Common myeloid progenitor, CD34-positive (primary cell): ENCODE measurements around the gene FSTL3.

Source experiments
- CTCF ChIA-PET: fragments of 350-600 bp; sonication (Branson Sonifier 250); formaldehyde crosslinking; loops from one replicate; lab custom pipeline; 2021; ENCODE audit warnings: antibody characterized with exemption; lab: Charles Lee
- POLR2A ChIA-PET: fragments of 350-600 bp; sonication (Branson Sonifier 250); formaldehyde crosslinking; loops from one replicate; lab custom pipeline; 2021; ENCODE audit warnings: antibody characterized with exemption; lab: Charles Lee
- DNase-seq, 3 donors: peaks; one replicate each; pipeline versions ENCODE4 v3.0.0 to v3.0.0-alpha.2; 2013
- H3K27ac ChIP-seq, 2 experiments: 1 replicate in 1 of 2; 2 replicates in 1 of 2; pipeline ENCODE4 v1.7.0; 2013; ENCODE audit warnings: inconsistent platforms in 2 of 2, low read length in 2 of 2, mild to moderate bottlenecking in 2 of 2, low read depth in 1 of 2, moderate library complexity in 1 of 2; ENCODE audit not compliant: severe bottlenecking in 2 of 2, insufficient read depth in 1 of 2, poor library complexity in 1 of 2
- H3K27me3 ChIP-seq, 5 experiments: replicated peaks in 2 of 5; 1 replicate in 3 of 5; 2 replicates in 2 of 5; pipeline versions ENCODE4 v1.6.1 to v1.7.0; 2013; ENCODE audit warnings: low read length in 4 of 5, mild to moderate bottlenecking in 2 of 5, moderate library complexity in 2 of 5, inconsistent platforms in 1 of 5; ENCODE audit not compliant: insufficient read depth in 5 of 5, control insufficient read depth in 4 of 5
- H3K36me3 ChIP-seq, 4 experiments: 1 replicate in 2 of 4; 2 replicates in 2 of 4; pipeline versions ENCODE4 v1.6.1 to v1.7.0; 2013; ENCODE audit warnings: low read length in 3 of 4, control low read depth in 1 of 4, mild to moderate bottlenecking in 1 of 4; ENCODE audit not compliant: control insufficient read depth in 4 of 4, insufficient read depth in 4 of 4
- H3K4me1 ChIP-seq, 4 experiments: 1 replicate in 3 of 4; 2 replicates in 1 of 4; pipeline versions ENCODE4 v1.6.1 to v1.7.1; 2013; ENCODE audit warnings: low read length in 3 of 4, mild to moderate bottlenecking in 3 of 4, control low read depth in 1 of 4, inconsistent platforms in 1 of 4, moderate library complexity in 1 of 4; ENCODE audit not compliant: control insufficient read depth in 4 of 4, insufficient read depth in 4 of 4; ENCODE audit errors: control extremely low read depth in 1 of 4
- H3K4me3 ChIP-seq, 7 experiments: 1 replicate in 4 of 7; 2 replicates in 3 of 7; pipeline versions ENCODE4 v1.5.1 to v1.7.0; 2013; ENCODE audit warnings: mild to moderate bottlenecking in 7 of 7, low read length in 6 of 7, moderate library complexity in 6 of 7, inconsistent platforms in 2 of 7, low read depth in 2 of 7, control low read depth in 1 of 7; ENCODE audit not compliant: insufficient read depth in 4 of 7, control insufficient read depth in 1 of 7; ENCODE audit errors: extremely low read depth in 1 of 7
- H3K9me3 ChIP-seq, 5 experiments: 1 replicate in 4 of 5; 2 replicates in 1 of 5; pipeline versions ENCODE4 v1.6.1 to v1.7.1; 2013; ENCODE audit warnings: low read length in 4 of 5, mild to moderate bottlenecking in 2 of 5, inconsistent platforms in 1 of 5, low read depth in 1 of 5, moderate library complexity in 1 of 5; ENCODE audit not compliant: control insufficient read depth in 4 of 5, insufficient read depth in 2 of 5; ENCODE audit errors: control extremely low read depth in 1 of 5
- WGBS: methylation state at CpG from one replicate; pipeline ENCODE4 v1.1.5; 2013; ENCODE audit not compliant: insufficient coverage; 5-methylcytosine and 5-hydroxymethylcytosine counted together

The FSTL3 gene

DNA sequence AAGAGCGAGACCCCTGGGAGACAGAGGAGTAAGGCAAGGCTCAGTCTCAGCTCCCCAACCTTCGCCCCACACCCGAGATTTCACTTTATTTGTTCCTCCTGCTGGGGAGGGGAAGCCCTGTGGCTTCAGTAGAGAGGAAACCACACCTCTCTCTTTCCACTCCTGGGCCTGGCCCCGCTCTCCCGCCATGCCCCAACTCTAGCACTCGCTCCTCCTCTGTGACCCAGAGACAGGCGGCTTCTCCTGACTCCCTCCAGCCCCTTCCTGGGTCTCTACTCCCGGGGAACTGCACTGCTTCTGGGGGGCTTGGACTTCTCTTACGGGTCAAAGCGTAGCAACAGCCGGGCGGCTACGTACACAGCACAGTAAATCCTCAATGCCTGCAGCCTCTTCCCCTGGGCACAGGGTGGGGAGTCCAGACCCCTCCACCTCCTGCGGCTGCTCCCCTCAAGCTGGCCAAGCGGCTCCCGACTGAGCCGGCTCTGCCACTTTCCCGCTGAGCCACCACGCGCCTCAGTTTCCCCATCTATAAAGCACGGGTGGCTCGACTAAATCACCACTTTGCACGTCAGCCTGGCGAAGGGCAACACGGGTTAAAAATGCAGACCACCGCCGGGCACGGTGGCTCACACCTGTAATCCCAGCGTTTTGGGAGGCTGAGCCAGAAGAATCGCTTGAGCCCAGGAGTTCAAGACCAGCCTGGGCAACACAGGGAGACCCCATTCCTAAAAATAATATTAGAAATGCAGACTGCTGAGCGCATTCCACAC lies 14.6 kb upstream of the FSTL3 start:
- H3K27me3 ChIP-seq = no peaks in the 10 kb centered on the region
- DNase-seq = peak; percentile 50 to 72 (median 68)
- peaks cover 0 to 58% (median 43%) of the 10 kb centered on the region in 4 experiments for H3K4me1 ChIP-seq
- ChIA-PET POLR2A (interaction anchor here (0.6 kb wide), 1 partner anchor 10 kb away, joined by 3 read pairs; no protein-coding TSS in a partner anchor), CTCF (interaction anchor here (1.2 to 1.7 kb wide), 2 partner anchors 14 to 77 kb away, joined by 4 to 5 read pairs; no protein-coding TSS in a partner anchor)
- 4% methylated on average over 30 of the region's 31 CpGs for whole genome bisulfite sequencing
- peaks cover 0 to 34% (median 10%) of the 10 kb centered on the region in 4 experiments for H3K36me3 ChIP-seq
- H3K9me3 ChIP-seq = no peaks in the 10 kb centered on the region
- peak overlapping the region; percentile 50 to 81 for H3K27ac ChIP-seq
- peak overlapping the region; percentile 20 to 89 (median 84) for H3K4me3 ChIP-seq

DNA sequence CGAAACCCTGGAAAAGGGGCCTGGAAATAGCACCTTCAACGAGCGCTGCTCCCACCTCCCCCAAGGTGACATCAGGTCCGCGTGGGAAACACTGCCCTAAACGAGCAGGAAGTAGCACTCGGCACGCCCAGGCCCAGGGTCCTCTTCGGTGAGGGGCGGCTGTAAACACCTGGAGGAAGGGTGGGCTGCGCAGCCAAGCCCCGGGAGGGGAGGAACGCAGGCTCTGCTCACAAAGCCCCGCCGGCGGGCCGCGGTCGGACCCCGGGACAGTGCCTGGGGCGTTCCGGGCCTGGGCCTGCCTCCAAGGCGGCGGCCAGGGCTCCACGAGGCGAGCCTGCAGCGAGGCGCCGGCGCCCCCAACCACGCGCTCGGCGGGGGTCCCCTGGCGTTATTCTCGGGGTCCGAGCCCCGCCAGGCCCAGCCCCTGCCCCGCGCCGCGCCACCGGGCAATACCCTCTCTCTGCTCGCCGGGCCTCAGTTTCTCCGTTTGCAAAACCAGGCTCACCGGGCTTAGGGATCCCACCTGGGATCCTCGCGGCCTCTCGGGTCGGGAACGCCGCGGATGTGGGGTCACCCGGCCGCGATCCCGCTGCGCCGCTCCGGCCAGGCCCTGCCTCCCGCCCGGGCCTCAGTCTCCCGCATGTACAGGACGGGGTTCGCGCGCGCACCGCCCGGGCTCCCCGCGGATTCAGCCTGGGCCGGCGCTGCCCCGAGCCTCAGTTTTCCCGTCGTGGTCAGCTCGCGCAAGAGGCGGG lies 13.8 kb upstream of the FSTL3 start:
- DNase-seq = peak; percentile 38 to 74 (median 68)
- CTCF ChIA-PET = interaction anchor here (1.3 kb wide), 1 partner anchor 37 kb away, joined by 3 read pairs; no protein-coding TSS in a partner anchor
- H3K27ac ChIP-seq = peak overlapping the region; percentile 40 to 81
- H3K36me3 ChIP-seq = peaks cover 0 to 26% (median 5%) of the 10 kb centered on the region in 4 experiments
- POLR2A ChIA-PET = interaction anchor here (0.6 to 1.5 kb wide), 3 partner anchors 10 to 37 kb away, joined by 3 to 4 read pairs (median 3); no protein-coding TSS in a partner anchor
- H3K9me3 ChIP-seq = peaks cover 0 to 1% (median 0%) of the 10 kb centered on the region in 5 experiments
- peak overlapping the region; percentile 20 to 89 (median 84) for H3K4me3 ChIP-seq
- H3K4me1 ChIP-seq = peaks cover 0 to 58% (median 43%) of the 10 kb centered on the region in 4 experiments
- H3K27me3 ChIP-seq = no peaks in the 10 kb centered on the region
- under 1% methylated on average over 80 of the region's 81 CpGs for WGBS

DNA sequence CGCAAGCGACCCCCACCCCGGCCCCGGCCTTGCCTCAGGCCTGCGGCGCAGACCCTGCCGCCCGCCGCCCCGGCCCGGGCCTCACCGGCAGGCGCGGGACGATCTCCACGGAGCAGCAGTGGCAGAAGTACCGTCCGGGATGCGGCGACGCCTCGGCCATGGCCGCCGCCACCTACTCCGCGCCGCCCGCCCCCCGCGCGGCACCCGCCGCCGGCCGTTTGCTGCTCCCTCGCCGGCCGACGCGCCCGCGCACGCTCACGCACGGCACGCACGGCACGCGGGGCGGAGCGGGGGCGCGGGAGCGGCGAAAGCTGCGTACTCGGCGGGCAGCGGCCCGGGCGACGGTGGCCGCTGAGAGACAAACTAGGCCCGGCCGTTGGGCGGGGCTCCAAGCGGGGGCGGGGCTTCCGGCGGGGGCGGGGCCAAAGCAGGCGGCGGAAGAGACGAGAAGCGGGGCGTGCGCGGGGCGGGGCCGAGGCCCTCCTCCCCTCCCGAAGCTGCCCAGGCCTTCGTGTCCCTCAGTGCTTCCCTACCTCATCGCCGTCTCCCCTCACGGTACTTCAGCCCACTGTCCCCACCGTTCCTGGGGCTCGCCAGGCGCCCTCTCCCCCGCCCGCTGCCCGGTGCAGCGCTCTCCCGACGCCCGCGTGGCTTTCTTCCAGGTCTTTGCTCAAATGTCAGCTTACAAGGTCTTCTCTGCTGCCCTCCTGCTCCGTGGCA lies 13.1 kb upstream of the FSTL3 start, which contains the start of gene RNF126:
RNF126 (minus strand) TSS at position 253 of the 720 bp plus-strand sequence; CDS start at position 160, 93 bp downstream.
- POLR2A ChIA-PET = interaction anchor here (0.8 to 1.5 kb wide), 2 partner anchors 15 to 36 kb away, joined by 3 to 4 read pairs; no protein-coding TSS in a partner anchor

DNA sequence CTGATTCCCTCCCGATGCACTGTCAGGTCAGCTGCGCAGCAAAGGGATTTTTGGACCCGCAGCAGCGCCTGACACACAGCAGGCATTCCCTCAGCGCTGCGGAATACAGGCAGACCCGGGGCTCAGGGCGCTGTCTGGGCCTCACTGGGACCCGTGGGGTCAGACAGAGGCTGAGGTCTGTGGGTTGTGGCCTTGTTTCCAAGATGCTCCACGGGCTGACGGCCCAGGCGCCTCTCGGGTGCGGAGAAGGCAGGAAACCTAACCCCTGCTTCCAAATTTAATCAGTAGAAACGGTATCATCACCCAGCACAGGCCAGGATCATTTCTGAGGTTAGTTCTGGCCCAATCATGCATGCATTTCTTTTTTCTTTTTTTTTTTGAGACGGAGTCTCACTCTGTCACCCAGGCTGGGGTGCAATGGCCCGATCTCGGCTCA lies 12.5 kb upstream of the FSTL3 start:
- Histone ChIP-seq H3K27ac (peak overlapping the region in 1 of 2 experiments; percentile 76), H3K9me3 (peaks cover 0 to 8% (median 0%) of the 10 kb centered on the region in 5 experiments), H3K27me3 (no peaks in the 10 kb centered on the region), H3K36me3 (peaks cover 0 to 14% (median 0%) of the 10 kb centered on the region in 4 experiments), H3K4me1 (peaks cover 0 to 55% (median 46%) of the 10 kb centered on the region in 4 experiments), H3K4me3 (peak overlapping the region in 6 of 7 experiments; percentile 48 to 89 (median 67))
- DNase-seq = no peak
- ChIA-PET POLR2A (interaction anchor here (0.8 to 1.5 kb wide), 2 partner anchors 14 to 36 kb away, joined by 3 to 4 read pairs; no protein-coding TSS in a partner anchor), CTCF (interaction anchor here (1.0 to 1.5 kb wide), 3 partner anchors 9 to 70 kb away, joined by 3 to 4 read pairs (median 3); no protein-coding TSS in a partner anchor)
- WGBS = 64% methylated on average over 16 of the region's 18 CpGs

More for the DNA sequence above, 13.1 kb upstream of the FSTL3 start, which contains the start of gene RNF126:
- peak; percentile 83 to 90 (median 88) for DNase-seq
- H3K4me1 ChIP-seq = peaks cover 0 to 58% (median 45%) of the 10 kb centered on the region in 4 experiments
- peaks cover 0 to 5% (median 0%) of the 10 kb centered on the region in 5 experiments for H3K9me3 ChIP-seq
- H3K27me3 ChIP-seq = no peaks in the 10 kb centered on the region
- peak within 1 kb of the TSS; percentile 40 to 81 for H3K27ac ChIP-seq
- peaks cover 0 to 20% (median 2%) of the 10 kb centered on the region in 4 experiments for H3K36me3 ChIP-seq
- under 1% methylated on average over 83 of the region's 97 CpGs for WGBS
- CTCF ChIA-PET = interaction anchor here (1.0 to 1.5 kb wide), 3 partner anchors 10 to 71 kb away, joined by 3 to 4 read pairs (median 3); no protein-coding TSS in a partner anchor
- peak within 1 kb of the TSS; percentile 58 to 89 (median 84) for H3K4me3 ChIP-seq

DNA sequence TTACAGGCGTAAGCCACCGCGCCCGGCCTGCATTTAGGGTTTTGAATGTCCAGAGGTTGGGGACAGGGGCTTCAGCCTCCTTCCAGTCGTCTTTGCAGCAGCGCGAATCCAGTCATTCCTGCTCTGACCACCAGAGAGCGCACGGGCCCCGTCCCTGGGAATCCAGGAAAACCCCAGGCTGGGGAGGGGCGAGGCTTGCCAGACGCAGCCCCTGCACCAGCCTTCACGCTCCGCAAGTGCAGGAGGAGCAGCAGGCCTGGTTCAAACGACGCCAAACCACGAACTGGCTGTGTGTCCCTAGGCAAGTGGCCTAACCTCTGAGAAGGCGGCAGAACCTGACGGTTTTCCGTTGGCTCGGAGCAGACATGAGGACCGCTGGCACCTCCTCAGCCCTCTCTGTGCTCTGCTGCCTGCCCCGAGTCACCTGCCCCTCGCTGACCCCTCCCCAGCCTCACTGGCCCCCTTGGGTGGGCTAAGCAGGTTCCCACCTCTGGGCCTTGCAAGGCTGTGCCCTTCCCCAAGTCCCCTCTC lies 11.2 kb upstream of the FSTL3 start:
- POLR2A ChIA-PET = no interaction called here
- Histone ChIP-seq H3K27me3 (no peaks in the 10 kb centered on the region), H3K27ac (no peak overlapping the region), H3K9me3 (peaks cover 0 to 8% (median 0%) of the 10 kb centered on the region in 5 experiments), H3K36me3 (peaks cover 0 to 10% (median 0%) of the 10 kb centered on the region in 4 experiments), H3K4me3 (peak overlapping the region in 1 of 7 experiments; percentile 16), H3K4me1 (peaks cover 0 to 50% (median 46%) of the 10 kb centered on the region in 4 experiments)
- CTCF ChIA-PET = interaction anchor here (0.6 to 1.0 kb wide), 3 partner anchors 10 to 199 kb away, joined by 3 to 4 read pairs (median 3); no protein-coding TSS in a partner anchor
- peak; percentile 85 to 91 (median 88) for DNase-seq
- 3% methylated on average over 20 of the region's 24 CpGs for WGBS
